HG03558 (cell line): ENCODE measurements around the gene FRA10AC1.

Experiments used
- ATAC-seq: cut with Tn5 transposase; IDR thresholded peaks from one replicate; pipeline ENCODE4 v1.9.1; 2021; ENCODE audit warnings: moderate number of reproducible peaks; ENCODE audit not compliant: unreplicated experiment; ENCODE audit errors: extremely low read depth

Gene FRA10AC1

GRCh38 chr10:93639791-93640190 lies 62.6 kb downstream of the FRA10AC1 start:
- ATAC-seq = no peak

DNA sequence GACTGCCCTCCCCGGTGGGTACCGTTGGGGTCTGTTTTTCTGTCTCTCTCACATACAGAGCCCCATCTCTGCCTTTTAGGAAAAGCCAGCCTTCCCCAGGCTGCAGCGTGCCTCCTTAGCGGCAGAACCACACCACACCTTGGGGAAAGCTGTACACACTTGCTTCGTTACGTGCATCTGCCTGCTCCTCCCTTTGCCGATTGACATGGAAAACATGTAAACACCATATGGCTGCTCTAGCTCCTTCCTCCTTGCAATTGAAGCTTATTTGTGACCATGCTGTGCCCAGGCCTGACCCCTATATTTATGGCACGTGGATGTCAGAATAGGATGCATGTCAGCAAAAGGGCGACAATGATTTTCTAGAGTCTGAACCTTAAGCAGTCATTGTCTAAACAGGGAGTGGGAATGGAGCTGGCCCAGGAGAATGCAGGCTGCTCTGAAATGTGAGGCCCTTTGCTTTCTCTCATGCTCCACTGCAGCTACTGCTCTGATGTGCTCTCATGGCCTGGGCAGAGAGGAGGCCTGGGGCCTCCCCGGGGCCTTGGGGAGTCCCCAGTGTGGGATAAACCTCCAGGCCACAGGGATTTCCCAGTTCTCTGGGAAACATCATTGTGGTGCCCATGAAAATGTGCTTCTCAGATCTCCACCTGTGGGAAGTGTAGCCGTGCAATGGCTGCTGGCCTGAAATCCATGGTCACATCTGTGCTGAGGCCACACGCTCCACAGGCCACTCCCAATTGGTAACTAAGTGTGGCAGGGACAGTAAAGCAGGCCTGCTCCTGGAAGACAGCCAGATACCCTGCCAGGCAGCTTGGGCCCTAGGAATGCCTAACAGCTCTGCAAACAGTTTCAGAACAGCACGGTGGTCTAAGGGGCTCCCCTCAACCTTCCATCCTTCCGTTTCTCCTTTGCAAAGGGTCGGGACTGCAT lies 71.5 kb downstream of the FRA10AC1 start:
- no peak for ATAC-seq

DNA sequence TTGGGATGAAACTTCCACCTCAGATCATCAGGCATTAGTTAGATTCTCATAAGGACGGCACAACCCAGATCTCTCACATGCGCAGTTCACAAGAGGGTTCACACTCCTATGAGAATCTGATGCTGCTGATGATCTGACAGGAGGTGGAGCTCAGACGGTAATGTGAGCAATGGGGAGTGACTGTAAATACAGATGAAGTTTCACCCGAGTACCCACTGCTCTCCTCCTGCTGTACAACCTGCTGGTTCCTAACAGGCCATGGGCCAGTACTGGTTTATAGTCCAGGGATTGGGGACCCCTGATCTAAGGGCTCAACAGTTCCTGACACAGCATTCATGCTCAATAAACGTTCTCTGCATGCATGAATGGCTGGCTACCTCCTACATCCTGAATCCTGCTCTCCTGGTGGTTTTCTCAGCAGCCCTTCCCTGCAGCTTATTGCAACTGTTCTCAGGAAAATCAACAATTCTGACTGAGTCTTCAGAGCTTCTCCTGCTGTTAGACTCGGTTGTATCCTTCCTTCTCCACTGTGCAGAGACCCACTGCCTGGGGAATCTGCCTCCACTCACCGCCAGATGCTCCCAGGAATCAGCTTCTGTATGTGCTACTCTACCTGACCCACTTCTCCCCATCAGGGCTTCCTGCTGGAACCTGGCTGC lies 72.6 kb downstream of the FRA10AC1 start:
- no peak for ATAC-seq

DNA sequence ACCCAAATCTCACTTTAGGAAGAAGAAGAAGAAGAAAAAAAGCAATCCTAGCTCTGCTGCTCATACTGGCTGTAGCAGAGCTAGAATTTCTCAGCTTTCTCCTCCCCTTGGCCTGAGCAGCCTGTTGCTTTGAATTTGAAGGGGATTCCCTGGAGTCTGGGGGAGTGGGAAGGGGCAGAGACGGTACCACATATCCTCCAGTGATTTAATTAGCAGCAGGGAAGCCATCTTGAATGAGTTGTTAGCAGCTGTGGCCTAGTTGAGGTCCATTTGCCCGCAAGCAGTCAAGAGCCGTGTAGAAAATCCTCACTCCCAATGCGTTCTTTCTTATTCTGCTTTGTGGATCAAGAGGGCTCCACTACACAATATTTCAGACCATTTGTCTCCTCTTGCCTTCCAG lies 73.5 kb downstream of the FRA10AC1 start:
- no peak for ATAC-seq

DNA sequence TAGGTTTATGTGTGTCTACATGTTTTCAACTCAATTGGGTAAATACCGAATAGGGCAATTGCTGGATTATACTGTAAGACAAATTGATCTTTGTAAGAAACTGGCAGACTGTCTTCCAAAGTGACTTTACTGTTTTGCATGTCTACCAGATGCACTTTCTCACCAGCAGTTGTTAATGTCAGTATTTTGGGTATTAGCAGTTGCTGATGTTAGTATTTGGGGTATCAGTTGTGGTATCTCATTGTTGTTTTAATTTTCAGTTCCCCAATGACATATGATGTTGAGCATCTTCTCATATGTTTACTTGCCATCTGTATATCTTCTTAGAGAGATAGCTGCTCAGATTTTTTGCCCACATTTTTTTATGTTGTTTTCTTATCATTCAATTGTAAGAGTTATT lies 79.5 kb downstream of the FRA10AC1 start:
- ATAC-seq = no peak

DNA sequence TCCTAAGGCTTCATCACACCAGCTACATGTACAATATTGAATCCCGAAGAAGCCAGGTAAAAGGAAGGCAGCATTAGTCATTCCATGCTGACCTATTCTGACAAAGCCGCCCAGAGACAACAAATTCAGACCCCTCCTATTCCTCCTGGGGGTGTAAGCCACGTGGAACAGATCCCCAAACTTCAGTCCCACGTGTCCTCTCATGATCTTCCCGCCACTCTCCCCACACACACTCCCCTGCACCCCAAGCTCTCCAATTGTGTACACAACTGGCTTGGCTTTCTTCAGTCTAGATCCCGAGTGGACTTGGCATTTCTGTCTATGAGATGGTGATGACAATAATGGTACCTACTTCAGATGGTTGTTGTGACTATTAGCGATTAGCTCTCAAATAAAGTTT lies 81.5 kb downstream of the FRA10AC1 start:
- no peak for ATAC-seq
